ENCODE results near the gene NLRP1.

GRCh38 chr17:5516060-5516792 is 68.1 kb downstream of the NLRP1 start:
- TF ChIP-seq CTCF (IDR thresholded peaks at IDR 0.05) (no peak), POLR2A (IDR thresholded peaks at IDR 0.05) (no peak)

Measured in uterus (tissue), 2 donors.